Stimulated activated naive CD8-positive, alpha-beta T cell treated with anti-CD3 and anti-CD28 coated beads, Interleukin-15, amount 100 ng/mL, for 72 hours (primary cell): ENCODE results near the gene G3BP1.
"Not testable (repeated sequence)": the region's sequence is repeated elsewhere in the genome, so short reads cannot be mapped to it uniquely, and the experiment has no call there.

Source experiments
- ATAC-seq: fragments of 150-1000 bp; cut with Tn5 transposase; 2 replicates; pipeline ENCODE4 v1.10.0; 2021; ENCODE audit warnings: mild to moderate bottlenecking, moderate library complexity
- DNase-seq, 2 donors: peaks; one replicate each; pipeline ENCODE4 v3.0.0; 2021 to 2022
- H3K27ac Mint-ChIP-seq, 2 donors: one replicate each; pipeline ENCODE4 v1.8.0; 2022; ENCODE audit warnings: mild to moderate bottlenecking in 2 of 2, mixed read lengths in 2 of 2, moderate library complexity in 2 of 2
- H3K27me3 Mint-ChIP-seq: one replicate; pipeline ENCODE4 v1.8.0; 2022; ENCODE audit warnings: mixed read lengths
- H3K4me1 Mint-ChIP-seq: one replicate; pipeline ENCODE4 v1.8.0; 2022; ENCODE audit warnings: mild to moderate bottlenecking, mixed read lengths
- H3K4me3 Mint-ChIP-seq, 2 donors: one replicate each; pipeline ENCODE4 v1.8.0; 2022; ENCODE audit warnings: mild to moderate bottlenecking in 2 of 2, mixed read lengths in 2 of 2, moderate library complexity in 1 of 2
- H3K9me3 Mint-ChIP-seq, 2 donors: one replicate each; pipeline ENCODE4 v1.8.0; 2022; ENCODE audit warnings: mixed read lengths in 2 of 2

G3BP1 gene

DNA sequence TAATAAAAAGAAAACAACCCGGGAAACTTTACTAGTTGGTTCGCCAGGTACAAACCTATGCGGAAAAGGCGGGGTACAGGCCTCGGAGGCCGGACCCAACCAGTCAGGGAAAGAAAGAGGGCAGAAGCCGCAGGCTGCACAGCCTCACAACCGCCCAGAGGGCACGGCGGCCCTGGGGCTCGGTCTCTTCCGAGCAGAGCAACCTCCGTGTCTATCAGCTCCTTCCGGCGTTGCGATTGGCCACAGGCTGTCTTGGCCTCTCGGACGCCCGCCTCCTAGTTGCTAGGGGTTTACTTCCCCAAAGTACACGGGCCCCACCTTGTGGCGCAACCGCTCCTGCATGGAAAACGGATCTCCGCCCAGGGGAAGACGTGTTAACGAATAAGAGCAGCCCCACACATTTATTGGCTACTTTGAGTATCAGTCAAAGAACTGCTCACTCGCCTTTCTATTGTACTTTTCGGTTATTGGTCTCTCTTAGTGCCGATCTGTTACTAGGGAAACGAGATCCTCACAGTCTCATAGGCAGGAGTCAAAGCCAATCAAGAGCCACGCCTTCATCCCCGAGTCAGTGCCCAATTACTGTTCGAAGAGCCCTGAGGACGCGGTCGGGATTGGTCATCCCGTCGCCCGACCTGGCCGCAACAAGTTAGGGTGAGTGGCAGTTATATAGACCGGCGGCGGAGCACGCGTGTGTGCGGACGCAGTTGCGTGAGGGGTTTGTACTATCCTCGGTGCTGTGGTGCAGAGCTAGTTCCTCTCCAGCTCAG, at the start of gene G3BP1:
TSS of gene G3BP1 (plus strand) at position 696 of the 770 bp plus-strand sequence. CDS start 14,667 bp downstream, outside the sequence.
- DNase-seq (peak; percentile 99 to 100), ATAC-seq (peak; percentile 87)
- Mint-ChIP-seq H3K9me3 (no peaks in the 10 kb centered on the region), H3K27me3 (no peaks in the 10 kb centered on the region), H3K4me1 (peaks cover 36% of the 10 kb centered on the region), H3K4me3 (peak within 1 kb of the TSS; percentile 97 to 98), H3K27ac (peak within 1 kb of the TSS; percentile 95 to 96)

- Mint-ChIP-seq H3K4me3 (no peak overlapping the region), H3K9me3 (no peaks in the 10 kb centered on the region), H3K27me3 (no peaks in the 10 kb centered on the region), H3K27ac (no peak overlapping the region), H3K4me1 (peaks cover 13% of the 10 kb centered on the region)
- no peak for ATAC-seq
- no peak for DNase-seq
Measured at GRCh38 chr5:151722546-151722945, 49.2 kb upstream of the G3BP1 start.

GRCh38 chr5:151724360-151724759, 47.4 kb upstream of the G3BP1 start:
- no peaks in the 10 kb centered on the region for H3K27me3 Mint-ChIP-seq
- H3K4me1 Mint-ChIP-seq = peaks cover 13% of the 10 kb centered on the region
- H3K4me3 Mint-ChIP-seq = no peak overlapping the region
- DNase-seq (no peak), ATAC-seq (no peak)
- no peak overlapping the region for H3K27ac Mint-ChIP-seq
- H3K9me3 Mint-ChIP-seq = peaks cover 0 to 3% of the 10 kb centered on the region in 2 donors

DNA sequence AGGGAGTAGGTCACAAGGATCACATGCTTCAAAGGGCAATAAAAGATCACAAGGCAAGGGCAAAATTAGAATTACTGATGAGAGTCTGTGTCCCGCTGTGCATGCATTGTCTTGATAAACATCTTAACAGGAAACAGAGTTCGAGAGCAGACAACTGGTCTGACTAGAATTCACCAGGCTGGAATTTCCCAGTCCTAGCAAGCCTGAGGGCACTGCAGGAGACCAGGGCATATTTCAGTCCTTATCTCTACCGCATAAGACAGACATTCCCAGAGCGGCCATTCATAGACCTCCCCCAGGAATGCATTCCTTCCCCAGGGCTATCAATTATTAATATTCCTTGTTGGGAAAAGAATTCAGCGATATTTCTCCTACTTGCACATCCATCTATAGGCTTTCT, 42.2 kb upstream of the G3BP1 start:
- DNase-seq, ATAC-seq: not testable (repeated sequence)

DNA sequence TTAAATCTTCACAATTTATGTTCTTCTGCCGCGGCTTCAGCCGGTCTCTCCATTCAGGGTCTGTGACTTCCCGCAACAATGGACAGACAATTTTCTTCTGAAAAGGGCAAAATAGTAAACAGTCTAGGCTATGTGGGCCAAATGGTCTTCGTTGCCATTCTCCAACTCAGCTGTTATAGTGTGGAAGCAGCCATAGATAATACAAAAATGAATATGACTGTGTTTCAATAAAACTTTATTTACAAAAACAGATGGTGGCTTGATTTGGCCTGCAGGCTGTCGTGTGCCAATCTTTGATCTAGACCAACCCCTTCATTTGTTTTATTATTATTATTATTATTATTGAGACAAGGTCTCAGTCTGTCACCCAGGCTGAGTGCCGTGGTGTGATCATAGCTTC, 41.4 kb upstream of the G3BP1 start:
- H3K27me3 Mint-ChIP-seq = no peaks in the 10 kb centered on the region
- no peak overlapping the region for H3K27ac Mint-ChIP-seq
- H3K4me3 Mint-ChIP-seq = no peak overlapping the region
- ATAC-seq (no peak), DNase-seq (no peak)
- H3K9me3 Mint-ChIP-seq = peaks cover 6 to 12% of the 10 kb centered on the region in 2 donors
- H3K4me1 Mint-ChIP-seq = no peaks in the 10 kb centered on the region

More for the DNA sequence above, 42.2 kb upstream of the G3BP1 start:
- not testable (repeated sequence) for H3K4me1 Mint-ChIP-seq, H3K27me3 Mint-ChIP-seq, H3K27ac Mint-ChIP-seq, H3K4me3 Mint-ChIP-seq
- peaks cover 6 to 12% of the 10 kb centered on the region in 2 donors for H3K9me3 Mint-ChIP-seq

DNA sequence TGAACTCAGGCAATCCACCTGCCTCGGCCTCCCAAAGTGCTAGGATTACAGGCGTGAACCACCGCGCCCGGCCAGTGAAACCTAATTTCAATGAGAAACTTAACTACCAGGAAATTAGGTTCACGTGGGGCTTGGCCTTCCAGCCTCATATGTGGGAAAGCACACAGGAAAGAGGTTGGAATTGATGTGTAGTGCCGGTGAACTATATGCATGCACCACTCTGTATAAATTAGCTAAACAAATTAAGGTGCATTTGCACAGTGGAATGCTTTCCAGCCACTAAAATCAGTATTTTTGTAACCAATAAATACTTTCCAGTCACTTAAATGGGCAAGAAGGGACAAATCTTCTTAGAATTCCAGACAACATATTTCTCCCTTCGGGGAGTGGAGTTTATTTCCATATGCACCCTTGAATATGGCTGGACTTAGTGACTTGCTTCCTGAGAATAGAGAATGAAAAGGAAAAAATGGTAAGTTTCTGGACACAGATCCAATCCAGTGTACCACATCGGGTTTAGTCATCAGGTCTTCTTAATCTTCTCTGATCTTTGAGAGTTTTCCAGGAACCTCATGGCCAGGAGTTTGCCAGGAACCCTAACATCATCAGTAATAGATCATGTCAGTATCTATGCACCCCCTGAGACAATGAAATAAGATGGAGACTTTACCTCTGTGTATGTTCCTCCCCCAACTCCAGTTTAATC, 38.2 kb upstream of the G3BP1 start:
- DNase-seq = no peak
- no peaks in the 10 kb centered on the region for H3K27me3 Mint-ChIP-seq
- no peaks in the 10 kb centered on the region for H3K4me1 Mint-ChIP-seq
- peaks cover 6 to 12% of the 10 kb centered on the region in 2 donors for H3K9me3 Mint-ChIP-seq
- no peak overlapping the region for H3K27ac Mint-ChIP-seq
- no peak for ATAC-seq
- no peak overlapping the region for H3K4me3 Mint-ChIP-seq

DNA sequence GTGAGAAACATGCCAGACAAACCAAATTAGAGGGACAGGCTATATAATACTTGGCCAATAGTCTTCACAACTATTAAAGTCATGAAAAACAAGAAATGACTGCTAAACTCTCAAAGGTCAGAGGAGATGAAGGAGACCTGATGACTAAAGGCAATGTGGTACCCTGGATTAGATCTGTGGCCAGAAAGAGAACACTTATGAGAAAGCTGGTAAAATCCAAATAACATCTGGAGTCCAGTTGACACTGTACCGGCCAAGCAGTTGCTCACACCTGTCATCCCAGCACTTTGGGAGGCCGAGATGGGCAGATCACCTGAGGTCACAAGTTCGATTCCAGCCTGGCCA, 37.7 kb upstream of the G3BP1 start:
- Mint-ChIP-seq H3K27me3 (no peaks in the 10 kb centered on the region), H3K4me1 (no peaks in the 10 kb centered on the region), H3K27ac (no peak overlapping the region), H3K4me3 (no peak overlapping the region), H3K9me3 (peaks cover 6 to 12% of the 10 kb centered on the region in 2 donors)
- ATAC-seq = no peak
- no peak for DNase-seq

- no peaks in the 10 kb centered on the region for H3K9me3 Mint-ChIP-seq
Measured at GRCh38 chr5:151735646-151736045, 36.1 kb upstream of the G3BP1 start.

GRCh38 chr5:151737431-151737830, 34.3 kb upstream of the G3BP1 start:
- no peaks in the 10 kb centered on the region for H3K9me3 Mint-ChIP-seq
- no peak overlapping the region for H3K27ac Mint-ChIP-seq
- no peak overlapping the region for H3K4me3 Mint-ChIP-seq
- no peaks in the 10 kb centered on the region for H3K27me3 Mint-ChIP-seq
- DNase-seq = no peak
- H3K4me1 Mint-ChIP-seq = peaks cover 13% of the 10 kb centered on the region
- ATAC-seq = no peak

More at GRCh38 chr5:151735646-151736045, 36.1 kb upstream of the G3BP1 start:
- H3K27me3 Mint-ChIP-seq = no peaks in the 10 kb centered on the region
- H3K27ac Mint-ChIP-seq = peak overlapping the region in 1 of 2 donors; percentile 48
- peaks cover 10% of the 10 kb centered on the region for H3K4me1 Mint-ChIP-seq
- H3K4me3 Mint-ChIP-seq = no peak overlapping the region
- ATAC-seq (no peak), DNase-seq (no peak)

- no peaks in the 10 kb centered on the region for H3K27me3 Mint-ChIP-seq
- ATAC-seq = no peak
- no peaks in the 10 kb centered on the region for H3K9me3 Mint-ChIP-seq
- no peak for DNase-seq
- H3K4me3 Mint-ChIP-seq = no peak overlapping the region
- H3K27ac Mint-ChIP-seq = no peak overlapping the region
- H3K4me1 Mint-ChIP-seq = peaks cover 13% of the 10 kb centered on the region
Measured at GRCh38 chr5:151738125-151738848, 33.5 kb upstream of the G3BP1 start.

- H3K27me3 Mint-ChIP-seq = no peaks in the 10 kb centered on the region
- ATAC-seq = no peak
- no peak overlapping the region for H3K4me3 Mint-ChIP-seq
- DNase-seq = no peak
- H3K4me1 Mint-ChIP-seq = peaks cover 22% of the 10 kb centered on the region
- no peaks in the 10 kb centered on the region for H3K9me3 Mint-ChIP-seq
- H3K27ac Mint-ChIP-seq = no peak overlapping the region
Measured at GRCh38 chr5:151739395-151739794, 32.4 kb upstream of the G3BP1 start.

- Mint-ChIP-seq H3K4me1 (peaks cover 25% of the 10 kb centered on the region), H3K4me3 (no peak overlapping the region), H3K27ac (peak overlapping the region in 1 of 2 donors; percentile 75), H3K27me3 (no peaks in the 10 kb centered on the region), H3K9me3 (no peaks in the 10 kb centered on the region)
- DNase-seq = no peak
- ATAC-seq = no peak
Measured at GRCh38 chr5:151739939-151740335, 31.8 kb upstream of the G3BP1 start.

GRCh38 chr5:151740336-151740942, 31.3 kb upstream of the G3BP1 start:
- ATAC-seq = peak; percentile 67
- Mint-ChIP-seq H3K27ac (no peak overlapping the region), H3K9me3 (no peaks in the 10 kb centered on the region), H3K4me3 (no peak overlapping the region), H3K4me1 (peaks cover 30% of the 10 kb centered on the region), H3K27me3 (no peaks in the 10 kb centered on the region)
- DNase-seq = peak; percentile 39 to 40

- Mint-ChIP-seq H3K4me1 (peaks cover 35% of the 10 kb centered on the region), H3K27me3 (no peaks in the 10 kb centered on the region), H3K9me3 (no peaks in the 10 kb centered on the region), H3K4me3 (no peak overlapping the region), H3K27ac (no peak overlapping the region)
- DNase-seq (no peak), ATAC-seq (no peak)
Measured at GRCh38 chr5:151740958-151741373, 30.8 kb upstream of the G3BP1 start.

DNA sequence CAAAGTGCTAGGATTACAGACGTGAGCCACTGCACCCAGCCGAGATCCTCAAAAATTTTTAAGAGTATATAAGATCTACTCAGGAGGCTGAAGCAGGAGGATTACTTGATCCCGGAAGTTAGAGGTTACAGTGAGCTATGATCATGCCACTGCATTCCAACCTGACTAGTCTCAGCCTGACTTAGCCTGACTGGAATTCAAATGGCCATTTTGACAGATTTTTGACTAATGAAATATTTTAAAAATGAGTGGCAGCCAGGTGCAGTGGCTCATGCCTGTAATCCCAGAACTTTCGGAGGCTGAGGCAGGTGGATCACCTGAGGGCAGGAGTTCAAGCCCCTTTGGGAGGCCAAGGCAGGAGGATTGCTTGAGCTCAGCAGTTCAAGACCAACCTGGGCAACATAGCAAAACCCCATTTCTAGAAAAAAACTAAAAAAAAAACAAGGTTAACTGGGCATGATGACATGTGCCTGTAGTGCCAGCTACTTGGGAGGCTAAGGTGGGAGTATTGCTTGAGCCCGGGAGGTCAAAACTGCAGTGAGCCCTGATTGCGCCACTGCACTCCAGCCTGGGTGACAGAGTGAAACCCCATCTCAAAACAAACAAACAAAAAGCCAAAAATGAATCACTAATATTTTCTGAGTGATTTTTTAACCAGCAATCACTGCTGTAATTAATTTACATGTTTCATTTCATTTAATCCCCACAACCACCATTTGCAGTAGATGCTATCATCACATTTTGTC, 29.9 kb upstream of the G3BP1 start:
- Mint-ChIP-seq H3K27me3 (no peaks in the 10 kb centered on the region), H3K4me3 (no peak overlapping the region), H3K9me3 (no peaks in the 10 kb centered on the region), H3K4me1 (peaks cover 44% of the 10 kb centered on the region), H3K27ac (no peak overlapping the region)
- DNase-seq (no peak), ATAC-seq (no peak)
